Stimulated activated CD8-positive, alpha-beta memory T cell treated with anti-CD3 and anti-CD28 coated beads, Interleukin-12 subunit alpha, Interleukin-12 subunit beta, amount 100 ng/mL, for 24 hours (primary cell): ENCODE measurements around the gene XKR3.
"Not testable (repeated sequence)": the region's sequence is repeated elsewhere in the genome, so short reads cannot be mapped to it uniquely, and the experiment has no call there.

Experiments used
- DNase-seq: peaks from one replicate; pipeline ENCODE4 v3.0.0-alpha.2; 2020; ENCODE audit errors: extremely low read depth

Gene XKR3

DNA sequence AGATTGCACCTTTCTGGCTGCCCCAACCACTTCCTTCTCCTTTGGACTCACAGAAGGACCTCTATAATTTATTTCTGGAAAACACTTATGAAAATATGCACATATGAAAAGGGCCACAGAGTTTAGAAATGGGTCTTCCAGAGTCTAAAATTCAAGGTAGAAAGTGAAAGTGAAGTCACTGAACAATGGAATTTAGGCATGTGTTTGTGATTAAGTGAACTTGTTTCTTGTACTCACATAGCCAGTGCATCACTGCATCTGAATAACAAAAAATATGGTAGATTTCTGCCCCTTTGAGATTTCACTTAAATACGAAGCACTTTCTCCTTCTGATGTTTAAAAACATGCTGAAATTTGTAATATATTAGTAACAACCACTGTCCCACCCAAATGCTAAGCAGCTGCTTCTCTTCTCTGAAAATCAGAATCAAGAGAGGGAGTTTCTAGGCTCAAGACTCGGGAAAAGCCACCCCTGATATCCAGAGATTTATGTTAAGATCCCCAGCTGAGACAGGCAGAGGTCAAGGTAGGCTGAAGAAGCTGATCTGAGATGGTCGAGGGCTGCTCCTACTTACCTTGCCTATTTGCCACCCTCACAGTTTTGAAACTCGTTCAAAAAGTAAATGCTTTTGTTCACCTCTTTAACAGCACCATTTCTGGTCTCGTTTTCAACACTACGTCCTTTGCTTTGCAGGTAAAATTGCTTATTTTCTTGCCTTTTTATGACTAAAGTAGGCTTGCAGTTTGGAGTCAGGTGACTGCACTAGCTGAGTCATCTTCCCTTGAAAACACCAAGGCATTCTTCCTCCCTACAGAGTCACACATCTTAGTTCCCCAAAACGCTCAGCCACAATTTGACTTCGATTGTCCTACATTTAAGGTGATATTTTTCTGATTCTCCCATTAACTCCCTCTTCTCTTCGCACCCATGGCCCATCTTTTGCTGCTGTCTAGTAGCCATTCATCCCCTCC is at the start of gene XKR3:
TSS of gene XKR3 (minus strand) at position 696 of the 972 bp plus-strand sequence. CDS start 17,338 bp downstream, outside the sequence.
- no peak for DNase-seq

DNA sequence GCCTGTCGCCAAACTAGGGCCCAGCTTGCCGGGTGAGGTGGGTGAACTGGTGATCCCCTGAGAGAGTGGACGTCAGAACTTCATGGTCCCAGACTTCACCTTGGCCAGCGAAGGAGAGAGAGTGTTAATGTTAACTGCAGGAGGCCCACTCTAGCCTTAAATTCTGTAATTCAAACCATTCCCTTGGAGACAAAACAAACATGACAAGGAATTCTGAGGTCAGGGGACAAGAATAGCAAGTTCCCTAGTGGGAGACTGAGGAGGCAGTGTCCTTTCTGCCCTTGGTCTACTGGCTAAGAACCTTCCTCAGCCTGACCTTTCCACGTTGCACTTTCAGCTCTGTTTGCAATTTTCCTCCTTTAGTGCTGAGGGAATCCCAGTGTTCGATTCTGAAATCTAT is 44.4 kb upstream of the XKR3 start:
- DNase-seq = not testable (repeated sequence)

- no peak for DNase-seq
Observed at GRCh38 chr22:16866167-16866566, 41.0 kb upstream of the XKR3 start.

DNA sequence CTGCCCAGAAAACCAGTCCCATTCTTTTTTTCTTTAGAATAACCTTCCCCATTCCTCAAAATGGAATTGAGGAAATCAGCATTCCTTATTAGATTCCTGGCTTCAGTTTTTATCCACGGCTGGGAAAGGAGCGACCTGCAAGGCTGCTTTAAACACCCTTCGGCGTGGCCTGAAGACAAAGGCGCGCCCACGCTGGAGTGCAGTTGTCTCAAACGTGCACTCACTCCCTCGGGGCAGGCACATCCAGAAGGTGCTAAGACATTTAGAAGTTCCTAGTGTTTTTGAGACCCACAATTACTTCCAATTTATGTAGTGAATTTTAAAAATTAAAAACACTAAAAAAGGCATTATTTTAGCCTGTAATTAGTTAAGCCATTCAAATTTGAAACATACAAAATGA is 31.6 kb upstream of the XKR3 start:
- DNase-seq = not testable (repeated sequence)

DNA sequence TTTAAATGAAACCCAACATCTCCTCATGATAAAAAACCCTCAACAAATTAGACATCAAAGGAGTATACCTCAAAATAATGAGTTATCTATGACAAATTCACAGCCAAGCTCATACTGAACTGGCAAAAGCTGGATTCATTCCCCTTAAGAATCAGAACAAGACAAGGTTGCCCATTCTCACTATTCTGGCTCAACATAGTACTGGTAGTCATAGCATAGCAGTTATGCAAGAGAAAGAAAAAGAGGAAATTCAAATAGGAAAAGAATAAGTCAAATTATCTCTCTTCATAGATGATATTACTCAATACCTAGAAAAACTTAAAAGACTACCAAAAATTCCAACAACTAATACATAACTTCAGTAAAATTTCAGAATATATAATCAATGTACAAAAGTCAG is 29.4 kb upstream of the XKR3 start:
- no peak for DNase-seq

GRCh38 chr22:16851268-16851996 is 26.2 kb upstream of the XKR3 start:
- DNase-seq = not testable (repeated sequence)

DNA sequence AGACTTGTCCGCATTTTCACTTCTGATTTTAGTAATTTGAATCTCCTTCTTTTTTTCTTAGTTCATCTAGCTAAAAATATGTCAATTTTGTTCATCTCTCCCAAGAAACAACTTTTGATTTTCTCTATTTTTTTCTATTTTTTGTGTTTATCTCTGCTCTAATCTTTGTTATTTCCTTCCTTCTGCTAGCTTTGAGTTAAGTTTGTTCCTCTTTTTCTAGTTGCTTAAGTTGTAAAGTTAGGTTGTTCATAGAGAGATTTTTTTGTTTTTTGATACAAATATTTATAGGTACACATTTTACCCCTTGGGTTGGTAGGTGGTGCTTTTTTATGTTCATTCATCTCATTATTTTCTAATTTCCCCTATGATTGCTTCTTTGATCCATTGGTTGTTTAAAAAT is 22.1 kb upstream of the XKR3 start:
- no peak for DNase-seq

DNA sequence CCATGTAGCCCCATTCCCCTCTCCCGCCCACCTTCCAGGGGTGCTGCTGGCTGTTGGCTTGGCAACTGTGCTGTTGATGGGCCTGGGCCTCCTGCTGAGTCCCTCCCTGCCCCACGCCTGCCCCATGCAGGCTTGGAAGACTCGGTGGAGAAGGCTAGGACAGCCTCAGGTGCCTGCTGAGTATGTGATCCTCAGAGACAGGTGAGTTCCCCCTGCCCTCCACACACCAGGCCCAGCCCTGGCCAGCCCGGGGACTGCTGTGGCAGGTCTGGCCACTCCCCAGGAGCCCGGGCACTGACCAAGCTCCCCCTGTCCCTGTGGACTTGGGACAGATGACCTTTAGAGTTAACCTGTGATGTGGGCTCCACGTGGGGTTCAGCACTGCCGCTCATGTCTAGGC is 20.7 kb upstream of the XKR3 start:
- DNase-seq = no peak

DNA sequence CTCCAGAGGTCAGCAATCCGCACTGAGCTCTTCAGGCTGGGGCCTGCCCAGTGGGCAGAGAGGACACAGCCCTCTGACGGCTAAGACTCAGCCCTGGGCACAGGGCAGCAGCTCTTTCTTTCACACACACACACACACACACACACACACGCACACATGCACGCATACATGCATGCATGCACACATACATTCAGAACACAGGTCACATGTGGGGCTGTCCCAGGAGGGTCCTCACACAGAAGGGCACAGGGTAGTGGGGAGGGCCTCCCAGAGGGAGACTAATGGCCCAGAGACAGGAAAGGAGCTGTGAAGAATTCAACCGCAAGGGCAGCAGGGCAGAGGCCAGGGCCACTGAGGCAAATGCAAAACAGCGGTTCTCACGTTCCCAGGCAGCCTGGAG is 20.3 kb upstream of the XKR3 start:
- DNase-seq = no peak

GRCh38 chr22:16844529-16844928 is 19.3 kb upstream of the XKR3 start:
- DNase-seq = no peak

DNA sequence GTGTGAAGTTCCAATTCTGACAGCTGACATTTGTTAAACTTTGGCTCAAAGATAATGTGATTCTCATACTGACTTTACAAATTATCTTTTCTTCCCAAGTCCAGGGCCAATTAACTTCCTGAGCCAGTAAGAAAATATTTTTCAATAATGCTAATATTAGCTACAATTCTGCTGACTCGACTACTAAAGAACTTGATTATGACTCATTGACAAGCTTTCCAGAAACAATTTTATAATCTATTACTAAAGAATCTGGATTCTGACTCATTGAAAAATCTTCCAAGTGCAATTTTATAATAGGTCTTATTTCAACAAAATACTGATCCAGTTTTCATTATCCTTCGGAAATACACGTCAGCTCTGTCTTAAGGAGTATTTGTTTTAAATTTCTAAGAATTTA is 12.9 kb upstream of the XKR3 start:
- DNase-seq = no peak

- no peak for DNase-seq
Observed at GRCh38 chr22:16834971-16835370, 9.8 kb upstream of the XKR3 start.

DNA sequence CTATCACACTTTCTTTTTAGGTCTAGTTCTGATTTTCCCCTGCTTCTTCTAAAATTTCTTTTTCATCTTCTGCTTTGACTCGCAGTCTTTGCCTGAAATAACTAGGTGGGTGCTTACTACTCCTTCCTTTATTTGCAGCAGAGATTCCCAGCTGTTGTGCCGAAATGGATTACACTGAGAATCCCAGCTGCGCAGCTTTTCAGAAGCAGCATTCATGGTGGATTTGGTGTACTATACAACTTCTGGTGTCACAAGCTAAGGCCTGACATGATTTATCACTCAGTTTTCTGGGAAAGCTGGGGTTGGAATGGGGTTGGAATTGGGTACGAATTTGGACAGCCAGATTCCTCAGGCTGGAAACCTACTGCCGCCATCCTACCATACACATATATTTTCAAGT is 6.0 kb upstream of the XKR3 start:
- no peak for DNase-seq

- DNase-seq = no peak
Observed at GRCh38 chr22:16829985-16830384, 4.8 kb upstream of the XKR3 start.

DNA sequence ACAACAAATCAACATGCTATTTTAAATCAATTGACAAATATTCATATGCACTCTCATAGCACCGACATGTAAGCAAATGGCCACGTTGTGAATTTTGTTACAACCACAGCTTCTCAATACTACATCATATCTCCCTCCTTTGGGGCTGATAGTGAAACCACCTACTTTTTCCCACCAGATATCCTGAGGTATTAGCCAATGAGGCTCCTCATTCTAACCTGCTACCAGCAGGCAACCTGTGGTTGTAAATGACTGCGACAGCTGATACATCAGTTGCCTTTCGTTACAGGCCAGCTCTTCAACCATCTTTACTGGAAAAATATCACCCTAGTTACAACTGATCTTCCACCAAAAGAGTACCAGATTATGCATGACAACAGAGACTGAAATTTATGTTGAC is 3.7 kb upstream of the XKR3 start:
- DNase-seq = no peak

DNA sequence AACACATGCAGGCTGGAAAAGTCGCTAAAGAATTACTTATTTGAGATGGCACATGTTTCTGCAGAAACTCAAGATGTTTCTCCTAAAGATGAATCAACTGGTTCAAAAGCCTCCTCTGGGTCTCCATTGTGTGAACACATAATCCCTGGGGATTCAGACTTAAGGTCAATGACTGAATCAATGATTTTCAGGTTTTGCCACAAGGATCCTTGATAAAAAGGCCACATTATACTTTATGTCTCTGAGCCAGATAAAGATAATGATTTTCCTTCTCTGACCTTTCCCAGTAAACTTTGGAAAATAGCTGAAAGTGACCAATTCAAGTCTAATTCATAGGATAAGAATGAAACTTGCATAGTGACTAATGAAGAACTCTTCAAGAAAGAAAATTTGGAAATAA is 2.3 kb upstream of the XKR3 start:
- DNase-seq = no peak

GRCh38 chr22:16819249-16819648 is 6.0 kb downstream of the XKR3 start:
- DNase-seq = no peak

DNA sequence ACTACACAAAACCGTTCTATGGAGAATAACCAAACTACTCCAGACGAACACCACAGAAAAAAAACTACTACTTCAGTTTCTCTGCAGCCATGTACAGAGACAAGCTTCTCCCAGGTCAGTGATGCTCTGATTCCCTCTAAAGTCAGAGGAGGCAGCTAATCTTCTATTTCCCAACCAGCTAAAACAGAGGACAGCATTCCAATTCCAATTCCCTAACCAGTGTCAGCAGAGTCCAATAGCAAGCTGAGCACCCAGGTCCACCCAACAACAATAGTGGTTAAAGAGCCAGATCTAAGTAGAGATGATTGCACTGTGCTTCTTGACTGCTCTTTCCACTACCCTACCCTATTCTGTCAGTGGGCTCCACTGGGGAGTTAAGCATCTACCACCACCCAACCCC is 6.7 kb downstream of the XKR3 start:
- DNase-seq = no peak

DNA sequence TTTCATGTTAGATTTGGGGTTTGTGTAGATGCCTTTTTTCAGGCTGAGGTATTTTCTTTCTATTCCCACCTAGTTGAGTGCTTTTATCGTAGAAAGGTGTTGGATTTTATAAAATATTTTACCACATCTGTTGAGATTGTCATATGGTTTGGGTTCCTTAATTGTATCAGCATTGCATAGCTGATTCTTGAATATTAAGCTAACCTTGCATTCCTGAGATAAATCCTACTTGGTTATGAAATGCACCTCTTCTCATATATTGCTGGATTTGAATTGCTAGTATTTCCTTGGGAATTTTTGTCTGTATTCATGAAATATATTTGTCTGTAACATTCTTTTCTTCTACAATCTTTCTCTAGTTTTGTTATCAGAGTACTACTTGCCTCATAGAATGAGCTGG is 10.1 kb downstream of the XKR3 start:
- no peak for DNase-seq

- no peak for DNase-seq
Observed at GRCh38 chr22:16810188-16810802, 14.9 kb downstream of the XKR3 start.

DNA sequence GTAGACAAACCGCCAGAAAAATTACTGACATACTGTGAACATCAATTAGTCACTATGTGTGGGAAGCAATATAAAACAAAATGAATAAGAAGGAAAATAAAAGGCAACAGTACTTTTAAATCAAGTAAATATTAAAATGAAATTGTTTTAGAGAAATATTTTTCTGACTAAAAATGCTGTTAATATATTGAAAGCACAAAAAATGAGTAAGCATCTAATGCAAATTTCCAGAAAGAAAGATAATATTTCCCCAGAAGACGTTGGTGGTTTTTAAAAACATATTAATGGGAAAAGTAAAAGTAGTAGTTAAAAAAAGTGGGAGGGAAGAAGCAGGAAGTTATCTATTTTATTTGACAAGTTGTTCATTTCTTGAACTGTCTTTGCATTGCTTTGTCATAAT is 16.5 kb downstream of the XKR3 start:
- DNase-seq = no peak

DNA sequence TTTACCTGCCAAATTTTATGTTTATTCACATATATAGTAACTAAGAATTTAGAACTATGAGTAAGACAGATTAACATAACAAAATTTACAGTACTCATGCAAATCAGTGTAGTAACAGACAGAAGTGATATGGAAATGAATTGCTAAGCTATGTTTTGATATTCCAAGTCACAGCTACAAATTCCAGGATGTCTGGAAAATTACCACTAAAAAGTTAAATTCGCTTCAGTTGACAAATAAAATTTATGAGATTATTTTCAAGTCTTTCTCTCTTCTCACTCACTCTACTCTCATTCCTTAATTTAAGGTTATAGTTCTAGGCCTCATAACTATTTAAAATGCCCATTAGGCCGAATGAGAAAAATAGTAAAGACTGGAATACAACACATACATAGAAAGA is 18.1 kb downstream of the XKR3 start:
- DNase-seq = no peak

GRCh38 chr22:16806401-16806800 is 18.8 kb downstream of the XKR3 start:
- no peak for DNase-seq
